8988T (cell line): ENCODE results near the gene MIA2.
"Not testable (repeated sequence)": the region's sequence is repeated elsewhere in the genome, so short reads cannot be mapped to it uniquely, and the experiment has no call there.

Source experiments
- DNase-seq: peaks from one replicate; pipeline ENCODE4 v3.0.0; 2011

MIA2 gene

GRCh38 chr14:39230416-39231035 lies 3.2 kb upstream of the MIA2 start:
- no peak for DNase-seq

GRCh38 chr14:39231751-39232553 lies 1.8 kb upstream of the MIA2 start:
- not testable (repeated sequence) for DNase-seq

- no peak for DNase-seq
These were observed 930 bp upstream of the MIA2 start for GRCh38 chr14:39232554-39233415.

- DNase-seq, result not testable (repeated sequence)
These were observed 1.3 kb downstream of the MIA2 start for GRCh38 chr14:39234986-39235385.

GRCh38 chr14:39235466-39235865 lies 1.8 kb downstream of the MIA2 start:
- not testable (repeated sequence) for DNase-seq

- DNase-seq, result no peak
These were observed 7.1 kb downstream of the MIA2 start for GRCh38 chr14:39240769-39241168.

GRCh38 chr14:39241637-39242036 lies 7.9 kb downstream of the MIA2 start:
- DNase-seq, result no peak

GRCh38 chr14:39243831-39244230 lies 10.1 kb downstream of the MIA2 start:
- DNase-seq, result no peak

GRCh38 chr14:39246618-39247017 lies 12.9 kb downstream of the MIA2 start:
- no peak for DNase-seq

- DNase-seq, result no peak
These were observed 13.5 kb downstream of the MIA2 start for GRCh38 chr14:39247256-39247655.

- DNase-seq, result no peak
These were observed 17.8 kb downstream of the MIA2 start for GRCh38 chr14:39251547-39251946.

GRCh38 chr14:39257388-39257787 lies 23.7 kb downstream of the MIA2 start:
- DNase-seq, result not testable (repeated sequence)

- no peak for DNase-seq
These were observed 25.2 kb downstream of the MIA2 start for GRCh38 chr14:39258782-39259545.

GRCh38 chr14:39260161-39260560 lies 26.4 kb downstream of the MIA2 start:
- not testable (repeated sequence) for DNase-seq

- not testable (repeated sequence) for DNase-seq
These were observed 28.5 kb downstream of the MIA2 start for GRCh38 chr14:39262214-39262613.

GRCh38 chr14:39264057-39264456 lies 30.3 kb downstream of the MIA2 start:
- DNase-seq, result no peak

- DNase-seq, result no peak
These were observed 30.8 kb downstream of the MIA2 start for GRCh38 chr14:39264558-39264957.

GRCh38 chr14:39265033-39265432 lies 31.3 kb downstream of the MIA2 start:
- no peak for DNase-seq

GRCh38 chr14:39265806-39266524 lies 32.2 kb downstream of the MIA2 start:
- DNase-seq, result no peak

- no peak for DNase-seq
These were observed 32.8 kb downstream of the MIA2 start for GRCh38 chr14:39266525-39266870.

- peak; percentile 41 for DNase-seq
These were observed 33.3 kb downstream of the MIA2 start for GRCh38 chr14:39266871-39267607.
